Fibroblast of lung (primary cell): ENCODE measurements around the gene MRPL55. TPM values are rescaled to one million over a fixed set of nuclear protein-coding genes. Genes with fewer than 3 reads are reported as not detected.

ENCODE experiments used
- DNase-seq, 2 donors: peaks; one replicate each; pipeline versions ENCODE4 v3.0.0 to v3.0.0-alpha.2; 2010; ENCODE audit warnings: low read depth in 2 of 2
- H2AFZ ChIP-seq: 2 replicates; pipeline ENCODE4 v1.5.1; 2012; ENCODE audit warnings: low read length, control low read depth, inconsistent platforms
- H3K27ac ChIP-seq: 2 replicates; pipeline ENCODE4 v1.5.1; 2011; ENCODE audit warnings: low read length, control low read depth; ENCODE audit not compliant: insufficient read depth
- H3K27me3 ChIP-seq: 2 replicates; pipeline ENCODE4 v1.5.1; 2011; ENCODE audit warnings: mild to moderate bottlenecking, low read length; ENCODE audit not compliant: control insufficient read depth, insufficient read depth
- H3K36me3 ChIP-seq: 2 replicates; pipeline ENCODE4 v1.5.1; 2011; ENCODE audit warnings: low read length; ENCODE audit not compliant: control insufficient read depth, insufficient read depth
- H3K4me1 ChIP-seq: 2 replicates; pipeline ENCODE4 v1.5.1; 2011; ENCODE audit warnings: low read length; ENCODE audit not compliant: control insufficient read depth, insufficient read depth; ENCODE audit errors: extremely low read depth
- H3K4me2 ChIP-seq: 2 replicates; pipeline ENCODE4 v1.5.1; 2011; ENCODE audit warnings: low read length, control low read depth; ENCODE audit not compliant: insufficient read depth; ENCODE audit errors: extremely low read depth
- H3K4me3 ChIP-seq, 4 experiments: fragments of 200-600 bp in 1 of 4; sonication (generic) in 1 of 4; replicated peaks in 1 of 4; 2 replicates each; pipeline ENCODE4 v1.5.1; 2011 to 2016; ENCODE audit warnings: low read length in 4 of 4, low read depth in 3 of 4, mild to moderate bottlenecking in 3 of 4, control low read depth in 2 of 4, inconsistent platforms in 1 of 4, mixed read lengths in 1 of 4; ENCODE audit not compliant: insufficient read depth in 1 of 4; ENCODE audit errors: control extremely low read depth in 1 of 4
- H3K79me2 ChIP-seq: 2 replicates; pipeline ENCODE4 v1.5.1; 2012; ENCODE audit warnings: mild to moderate bottlenecking, low read length, inconsistent platforms; ENCODE audit not compliant: control insufficient read depth, insufficient read depth
- H3K9ac ChIP-seq: 2 replicates; pipeline ENCODE4 v1.5.1; 2011; ENCODE audit warnings: mild to moderate bottlenecking, low read length, control low read depth; ENCODE audit not compliant: insufficient read depth
- H3K9me3 ChIP-seq: 2 replicates; pipeline ENCODE4 v1.5.1; 2012; ENCODE audit warnings: low read depth, low read length; ENCODE audit not compliant: control insufficient read depth, insufficient read depth
- H4K20me1 ChIP-seq: 2 replicates; pipeline ENCODE4 v1.5.1; 2011; ENCODE audit warnings: low read length; ENCODE audit not compliant: control insufficient read depth, insufficient read depth; ENCODE audit errors: extremely low read depth
- EZH2 ChIP-seq: IDR thresholded peaks from 2 replicates; pipeline ENCODE4 v1.5.1; 2012; ENCODE audit warnings: low read length, control low read depth, mild to moderate bottlenecking; ENCODE audit errors: missing control alignments
- polyA plus RNA-seq, 2 donors: library from polyadenylated mRNA; depleted of rRNA in 1 of 2; stranded (reverse) in 1 of 2; unstranded in 1 of 2; fragments of >200 nt; gene quantifications; 2 replicates each; pipeline ENCODE4 v1.2.1, GENCODE V29; 2011 to 2012; ENCODE audit warnings: missing spikeins in 1 of 2
- total RNA-seq: library from RNA; depleted of rRNA; stranded (reverse); fragments of >200 nt; gene quantifications from 2 replicates; pipeline ENCODE4 v1.2.1, GENCODE V29; 2014
- TF ChIP-seq, protein P1 (sequence below), 2 donors: IDR thresholded peaks in 1 of 2; conservative IDR thresholded peaks in 1 of 2; 1 replicate in 1 of 2; 2 replicates in 1 of 2; pipeline ENCODE4 v1.5.1; 2011 to 2012; ENCODE audit warnings: low read length in 2 of 2, control low read depth in 1 of 2, inconsistent platforms in 1 of 2, low read depth in 1 of 2, mild to moderate bottlenecking in 1 of 2

The MRPL55 gene
- total and polyA plus RNA-seq, 2 donors (not counting 1 experiment from before 2014, with no cell fraction given): 39.5 to 51.7 TPM

GRCh38 chr1:228108055-228108690 is 926 bp downstream of the MRPL55 start:
- H3K27ac ChIP-seq: peak overlapping the region; percentile 79
- DNase-seq: no peak

DNA sequence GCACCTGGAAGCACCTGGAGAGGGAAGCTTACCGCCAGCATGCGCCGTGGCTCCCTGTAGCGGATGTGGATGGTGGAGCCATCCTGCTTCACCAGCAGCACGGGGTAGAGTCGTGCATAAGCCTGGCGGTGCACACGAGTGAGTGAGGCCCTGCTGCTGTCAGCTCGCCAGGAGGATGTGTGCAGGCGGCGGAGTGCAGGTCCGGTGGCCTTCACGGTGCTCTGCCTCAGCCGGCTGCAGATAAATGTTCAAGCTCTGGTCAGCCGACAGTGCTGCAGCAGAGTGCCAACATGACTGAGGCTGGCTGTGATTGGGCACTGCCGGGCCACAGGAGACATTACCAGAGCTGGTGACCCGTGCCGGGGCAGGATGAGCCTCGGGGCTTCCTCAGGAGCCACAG is 1.5 kb downstream of the MRPL55 start:
- no peak overlapping the region for H2AFZ ChIP-seq
- H3K9ac ChIP-seq: no peak overlapping the region

More at GRCh38 chr1:228108055-228108690, 926 bp downstream of the MRPL55 start:
- Histone ChIP-seq H2AFZ (no peak overlapping the region), H3K9ac (no peak overlapping the region), H3K79me2 (peaks cover 13% of the 10 kb centered on the region), H3K9me3 (no peaks in the 10 kb centered on the region), H3K4me2 (peak overlapping the region; percentile 91), H3K36me3 (peaks cover 9% of the 10 kb centered on the region), H4K20me1 (no peaks in the 10 kb centered on the region), H3K4me1 (no peaks in the 10 kb centered on the region), H3K27me3 (no peaks in the 10 kb centered on the region), H3K4me3 (peak overlapping the region; percentile 68 to 98 (median 81))
- TF ChIP-seq, protein P1, sequence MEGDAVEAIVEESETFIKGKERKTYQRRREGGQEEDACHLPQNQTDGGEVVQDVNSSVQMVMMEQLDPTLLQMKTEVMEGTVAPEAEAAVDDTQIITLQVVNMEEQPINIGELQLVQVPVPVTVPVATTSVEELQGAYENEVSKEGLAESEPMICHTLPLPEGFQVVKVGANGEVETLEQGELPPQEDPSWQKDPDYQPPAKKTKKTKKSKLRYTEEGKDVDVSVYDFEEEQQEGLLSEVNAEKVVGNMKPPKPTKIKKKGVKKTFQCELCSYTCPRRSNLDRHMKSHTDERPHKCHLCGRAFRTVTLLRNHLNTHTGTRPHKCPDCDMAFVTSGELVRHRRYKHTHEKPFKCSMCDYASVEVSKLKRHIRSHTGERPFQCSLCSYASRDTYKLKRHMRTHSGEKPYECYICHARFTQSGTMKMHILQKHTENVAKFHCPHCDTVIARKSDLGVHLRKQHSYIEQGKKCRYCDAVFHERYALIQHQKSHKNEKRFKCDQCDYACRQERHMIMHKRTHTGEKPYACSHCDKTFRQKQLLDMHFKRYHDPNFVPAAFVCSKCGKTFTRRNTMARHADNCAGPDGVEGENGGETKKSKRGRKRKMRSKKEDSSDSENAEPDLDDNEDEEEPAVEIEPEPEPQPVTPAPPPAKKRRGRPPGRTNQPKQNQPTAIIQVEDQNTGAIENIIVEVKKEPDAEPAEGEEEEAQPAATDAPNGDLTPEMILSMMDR (conservative IDR thresholded peaks at IDR 0.05 in 1 of 2, IDR thresholded peaks at IDR 0.05 in 1 of 2; ENCODE audit: low read depth in 1 of 2, low read length in 2 of 2): no peak
- no peak for TF ChIP-seq EZH2

GRCh38 chr1:228106800-228107054 is 2.4 kb downstream of the MRPL55 start:
- H3K27ac ChIP-seq: no peak overlapping the region
- no peaks in the 10 kb centered on the region for H4K20me1 ChIP-seq
- peaks cover 9% of the 10 kb centered on the region for H3K36me3 ChIP-seq
- no peak overlapping the region for H3K9ac ChIP-seq
- no peaks in the 10 kb centered on the region for H3K4me1 ChIP-seq
- no peak for TF ChIP-seq EZH2
- TF ChIP-seq, protein P1 (conservative IDR thresholded peaks at IDR 0.05 in 1 of 2, IDR thresholded peaks at IDR 0.05 in 1 of 2; ENCODE audit: low read depth in 1 of 2, low read length in 2 of 2): no peak
- H3K9me3 ChIP-seq: no peaks in the 10 kb centered on the region
- H3K27me3 ChIP-seq: no peaks in the 10 kb centered on the region
- H3K79me2 ChIP-seq: peaks cover 18% of the 10 kb centered on the region
- no peak overlapping the region for H2AFZ ChIP-seq
- H3K4me3 ChIP-seq: no peak overlapping the region
- DNase-seq: no peak
- no peak overlapping the region for H3K4me2 ChIP-seq

More for the DNA sequence above, 1.5 kb downstream of the MRPL55 start:
- H3K9me3 ChIP-seq: no peaks in the 10 kb centered on the region
- TF ChIP-seq, protein P1 (conservative IDR thresholded peaks at IDR 0.05 in 1 of 2, IDR thresholded peaks at IDR 0.05 in 1 of 2; ENCODE audit: low read depth in 1 of 2, low read length in 2 of 2): no peak
- TF ChIP-seq EZH2: no peak
- no peak overlapping the region for H3K4me3 ChIP-seq
- no peak overlapping the region for H3K4me2 ChIP-seq
- no peaks in the 10 kb centered on the region for H4K20me1 ChIP-seq
- peaks cover 9% of the 10 kb centered on the region for H3K36me3 ChIP-seq
- H3K27me3 ChIP-seq: no peaks in the 10 kb centered on the region
- H3K27ac ChIP-seq: no peak overlapping the region
- no peaks in the 10 kb centered on the region for H3K4me1 ChIP-seq
- DNase-seq: no peak
- H3K79me2 ChIP-seq: peaks cover 13% of the 10 kb centered on the region
